T-helper 17 cell (primary cell): Measurements from ENCODE around the gene SMIM36. TPM values are rescaled to one million over a fixed set of nuclear protein-coding genes. Genes with fewer than 3 reads are reported as not detected.
A peak's percentile ranks its signal among the peaks of the same experiment; 100 is the strongest.

Experiments used
- ATAC-seq: fragments of 150-1000 bp; cut with Tn5 transposase; 2 replicates; pipeline ENCODE4 v1.10.0; 2021; ENCODE audit warnings: mild to moderate bottlenecking, moderate library complexity
- DNase-seq, 3 donors: peaks; one replicate each; pipeline versions ENCODE4 v3.0.0 to v3.0.0-alpha.2; 2020 to 2021
- H3K9me3 ChIP-seq: one replicate; pipeline ENCODE4 v1.7.0; 2013; ENCODE audit warnings: low read length, mild to moderate bottlenecking; ENCODE audit not compliant: control insufficient read depth, poor library complexity, severe bottlenecking
- H3K27ac Mint-ChIP-seq: one replicate; pipeline ENCODE4 v1.8.0; 2022; ENCODE audit warnings: mild to moderate bottlenecking, moderate library complexity, mixed read lengths
- H3K27me3 Mint-ChIP-seq: one replicate; pipeline ENCODE4 v1.8.0; 2022; ENCODE audit warnings: mixed read lengths
- H3K36me3 Mint-ChIP-seq: one replicate; pipeline ENCODE4 v1.8.0; 2022; ENCODE audit warnings: low read depth, mixed read lengths
- H3K4me1 Mint-ChIP-seq: one replicate; pipeline ENCODE4 v1.8.0; 2022; ENCODE audit warnings: mild to moderate bottlenecking, mixed read lengths
- H3K4me3 Mint-ChIP-seq: one replicate; pipeline ENCODE4 v1.8.0; 2022; ENCODE audit warnings: mild to moderate bottlenecking, moderate library complexity, mixed read lengths
- total RNA-seq, 4 donors: library from RNA in 2 of 4; stranded (reverse) in 2 of 4; gene quantifications; one replicate each; pipeline ENCODE4 v1.2.3 and lab custom pipeline; 2022 to 2026

Gene SMIM36
- total RNA-seq, 2 donors from 2014 or later = 0.10 TPM; not detected in 1

DNA sequence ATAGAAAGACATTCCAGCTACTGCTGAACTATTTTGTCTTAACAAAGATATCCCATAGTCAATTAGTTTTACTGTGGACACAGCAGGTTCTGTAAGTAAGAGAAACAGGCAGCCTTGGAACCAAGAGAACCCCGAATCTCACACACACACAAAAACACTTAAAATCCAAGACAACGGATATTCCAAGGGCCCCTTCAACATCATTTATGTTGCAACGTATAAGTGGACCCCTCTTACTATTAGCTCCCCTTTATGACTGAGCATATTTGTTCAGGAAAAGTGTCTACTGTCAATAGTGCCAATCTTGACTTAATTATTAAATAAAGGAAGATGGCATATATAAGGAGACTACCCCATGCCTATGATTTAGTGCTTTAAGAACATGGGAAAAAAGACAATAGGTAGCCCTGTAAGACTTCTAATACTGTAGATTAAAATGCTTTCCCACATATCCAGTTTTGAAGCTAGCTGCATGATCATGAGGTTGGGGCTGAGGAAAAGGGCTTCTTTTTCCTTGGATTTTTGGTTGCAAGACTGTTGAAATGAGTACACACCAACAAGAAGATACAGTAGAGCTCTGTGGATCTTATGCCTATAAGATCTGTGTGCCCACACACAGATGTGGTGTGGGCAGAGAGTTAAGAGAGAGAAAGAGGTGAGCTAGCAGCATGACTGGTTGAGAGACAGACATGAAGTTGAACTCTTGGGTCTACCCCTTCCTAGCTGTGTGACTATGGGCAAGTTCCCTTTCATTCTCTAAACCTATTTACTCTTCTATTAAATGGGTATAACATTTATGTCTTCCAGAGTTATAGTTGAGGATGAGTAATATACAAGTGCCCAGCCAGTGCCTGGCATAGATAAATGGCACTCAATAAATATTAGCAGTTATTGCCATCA, 92.6 kb downstream of the SMIM36 start:
- Mint-ChIP-seq H3K4me1 (peaks cover 47% of the 10 kb centered on the region), H3K27ac (peak overlapping the region; percentile 91), H3K4me3 (peak overlapping the region; percentile 93), H3K27me3 (peaks cover 8% of the 10 kb centered on the region), H3K36me3 (peaks cover 3% of the 10 kb centered on the region)
- DNase-seq = no peak
- no peak for ATAC-seq
- no peaks in the 10 kb centered on the region for H3K9me3 ChIP-seq

DNA sequence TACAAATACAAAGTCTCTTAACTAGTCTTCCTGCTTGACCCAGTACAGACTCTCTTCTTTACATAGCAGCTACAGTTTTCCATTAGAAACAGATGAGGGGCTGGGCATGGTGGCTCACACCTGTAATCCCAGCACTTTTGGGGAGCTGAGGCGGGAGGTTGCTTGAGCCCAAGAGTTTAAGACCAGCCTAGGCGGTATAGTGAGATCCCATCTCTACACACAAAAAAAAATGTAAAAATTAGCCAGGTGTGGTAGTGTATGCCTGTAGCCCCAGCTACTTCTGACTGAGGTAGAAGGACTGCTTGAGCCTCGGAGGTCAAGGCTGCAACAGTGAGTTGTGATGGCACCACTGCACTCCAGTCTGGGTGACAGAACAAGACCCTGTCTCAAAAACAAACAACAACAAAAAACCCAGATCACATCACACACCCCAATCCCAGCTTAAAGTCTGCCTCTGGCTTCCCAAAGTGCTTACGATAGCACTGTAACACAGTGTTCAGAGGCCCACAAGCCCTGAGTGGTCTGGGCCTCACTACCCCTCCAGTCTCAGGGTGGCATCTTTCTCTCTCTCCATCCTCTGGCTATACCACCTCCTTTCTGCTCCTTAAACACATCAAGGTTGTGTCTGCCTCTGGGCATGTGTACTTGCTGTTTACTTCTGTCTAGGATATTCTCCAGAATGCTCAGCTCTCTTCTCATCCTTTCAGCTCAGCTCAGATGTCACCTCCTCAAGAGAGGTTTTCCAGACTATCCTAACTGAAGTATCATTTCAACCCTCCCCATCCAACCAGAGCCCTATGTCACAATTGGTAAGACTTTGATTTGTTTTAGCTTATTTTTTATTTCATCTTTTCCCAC, 93.6 kb downstream of the SMIM36 start:
- Mint-ChIP-seq H3K27me3 (no peaks in the 10 kb centered on the region), H3K36me3 (peaks cover 3% of the 10 kb centered on the region), H3K4me3 (peak overlapping the region; percentile 3), H3K27ac (peak overlapping the region; percentile 35), H3K4me1 (peaks cover 47% of the 10 kb centered on the region)
- DNase-seq = no peak
- H3K9me3 ChIP-seq = no peaks in the 10 kb centered on the region
- ATAC-seq = no peak

DNA sequence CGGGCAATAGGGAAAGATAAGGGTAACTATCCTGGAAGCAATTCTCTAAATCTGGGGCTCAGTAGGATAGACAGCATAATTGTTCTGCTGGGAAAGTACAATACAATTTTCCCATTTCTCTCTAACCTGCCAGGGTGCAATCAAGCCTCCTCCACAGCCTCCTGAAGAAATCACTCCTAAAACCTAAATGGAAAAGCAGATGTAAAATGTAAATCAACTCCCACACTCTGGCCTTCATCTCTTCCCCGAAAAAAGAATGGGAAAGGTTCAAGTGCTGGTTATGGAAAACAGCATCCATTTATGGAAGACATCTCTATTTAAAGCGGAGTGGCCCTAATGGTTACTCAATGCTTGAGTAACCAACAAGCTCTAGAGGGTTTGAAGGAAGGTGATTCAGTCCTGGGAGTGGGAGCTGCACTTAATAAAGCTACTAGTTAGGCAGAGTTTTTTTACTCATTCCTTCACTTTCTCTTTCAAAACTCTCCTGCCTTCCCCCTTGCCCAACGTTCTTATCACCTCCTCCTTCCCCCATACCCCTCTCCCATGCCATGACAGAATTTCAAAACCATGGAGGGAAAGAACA, 94.7 kb downstream of the SMIM36 start:
- H3K9me3 ChIP-seq = no peaks in the 10 kb centered on the region
- no peak for ATAC-seq
- Mint-ChIP-seq H3K4me1 (peaks cover 43% of the 10 kb centered on the region), H3K4me3 (peak overlapping the region; percentile 13), H3K27me3 (no peaks in the 10 kb centered on the region), H3K27ac (no peak overlapping the region), H3K36me3 (peaks cover 3% of the 10 kb centered on the region)
- DNase-seq = no peak

DNA sequence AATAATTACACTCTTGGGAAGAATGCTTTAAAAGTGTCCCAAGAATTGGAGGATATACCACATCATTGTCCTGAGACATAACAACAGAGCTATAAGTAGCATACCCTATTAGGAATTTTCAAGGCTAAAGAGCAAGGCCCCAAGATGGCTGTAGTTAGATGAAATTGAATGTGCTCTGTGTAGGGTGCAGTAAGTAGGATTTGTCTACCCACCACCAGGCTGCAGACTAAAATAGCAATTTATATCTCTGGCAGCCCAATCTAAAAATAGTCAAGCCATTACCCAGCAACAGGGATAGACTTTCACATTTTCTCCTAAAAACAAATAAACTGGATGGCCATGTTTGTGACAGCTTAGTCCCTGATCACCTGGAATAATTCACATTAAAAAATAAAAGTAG, 95.3 kb downstream of the SMIM36 start:
- Mint-ChIP-seq H3K4me1 (peaks cover 42% of the 10 kb centered on the region), H3K4me3 (no peak overlapping the region), H3K36me3 (peaks cover 3% of the 10 kb centered on the region), H3K27ac (no peak overlapping the region), H3K27me3 (no peaks in the 10 kb centered on the region)
- ATAC-seq (no peak), DNase-seq (no peak)
- no peaks in the 10 kb centered on the region for H3K9me3 ChIP-seq

DNA sequence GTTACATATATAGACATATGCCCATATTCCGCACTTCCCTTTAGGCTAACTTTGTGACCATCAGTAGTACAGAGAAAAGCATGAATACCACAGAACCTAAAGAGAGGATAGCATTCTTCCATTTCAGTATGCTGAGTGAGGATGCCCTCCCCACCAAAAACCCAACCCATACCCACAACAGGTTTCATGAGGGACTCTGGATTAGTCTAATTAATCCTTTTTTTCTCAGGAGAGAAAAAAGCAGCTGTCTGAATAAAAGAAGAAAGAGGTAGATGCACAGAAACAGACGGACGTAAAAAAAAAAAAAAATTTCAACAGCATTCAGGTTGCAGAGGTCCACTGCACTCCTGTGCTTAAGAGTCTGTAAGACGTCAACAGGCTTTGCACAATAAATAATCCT, 96.3 kb downstream of the SMIM36 start:
- no peak for DNase-seq
- no peak for ATAC-seq
- Mint-ChIP-seq H3K4me3 (no peak overlapping the region), H3K4me1 (peaks cover 36% of the 10 kb centered on the region), H3K36me3 (peaks cover 3% of the 10 kb centered on the region), H3K27me3 (no peaks in the 10 kb centered on the region), H3K27ac (peak overlapping the region; percentile 66)
- no peaks in the 10 kb centered on the region for H3K9me3 ChIP-seq

DNA sequence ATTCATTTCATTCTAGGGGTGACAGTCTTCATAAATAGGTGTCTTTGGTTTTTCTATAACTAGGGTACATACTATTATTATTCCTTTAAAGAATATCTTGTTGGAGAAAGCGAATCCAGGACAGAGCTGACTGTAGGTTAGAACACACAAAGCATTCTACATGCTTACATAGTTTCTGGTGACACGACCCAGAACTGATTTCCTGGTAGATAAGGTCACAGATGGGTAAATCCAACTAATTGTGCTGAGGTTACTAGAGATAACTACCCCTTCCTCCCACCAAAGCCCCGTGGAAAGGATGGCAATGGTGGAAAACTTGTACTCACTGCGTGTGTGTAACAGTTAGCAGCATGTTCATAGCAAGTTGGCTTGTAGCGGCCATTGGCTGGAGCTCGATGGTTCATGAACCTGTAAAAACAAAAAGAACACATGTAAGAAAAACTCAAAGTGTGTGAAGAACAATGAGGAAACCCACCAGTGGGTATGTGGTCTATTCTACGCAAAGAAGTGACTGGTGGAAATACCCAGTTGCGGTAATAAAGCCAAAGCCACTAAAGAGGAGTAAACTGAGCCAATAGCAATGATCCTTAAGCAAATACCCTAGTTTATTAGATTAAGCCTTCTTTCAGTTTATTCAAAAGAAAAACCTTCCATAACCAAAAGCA, 97.3 kb downstream of the SMIM36 start:
- H3K9me3 ChIP-seq = no peaks in the 10 kb centered on the region
- no peak for DNase-seq
- peak; percentile 84 for ATAC-seq
- peaks cover 25% of the 10 kb centered on the region for H3K4me1 Mint-ChIP-seq
- H3K36me3 Mint-ChIP-seq = peaks cover 3% of the 10 kb centered on the region
- H3K27me3 Mint-ChIP-seq = no peaks in the 10 kb centered on the region
- H3K27ac Mint-ChIP-seq = peak overlapping the region; percentile 66
- peak overlapping the region; percentile 7 for H3K4me3 Mint-ChIP-seq

DNA sequence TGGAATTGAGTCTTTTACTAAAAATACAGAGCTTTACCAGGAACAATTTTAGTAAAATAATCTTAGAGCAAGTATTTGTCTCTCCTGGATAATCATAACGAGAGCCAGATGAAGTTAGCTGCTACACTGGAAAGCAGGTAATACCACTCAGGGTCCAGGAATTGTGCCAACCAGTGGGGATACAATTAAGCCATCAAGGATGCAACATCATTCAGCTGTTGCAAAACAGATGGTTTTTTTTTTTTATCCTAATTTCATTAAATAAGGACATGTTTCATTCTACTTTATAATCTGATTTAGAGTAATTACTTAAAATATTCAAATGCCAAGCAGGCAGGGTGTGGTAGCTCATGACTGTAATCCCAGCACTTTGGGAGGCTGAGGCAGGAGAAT, 99.8 kb downstream of the SMIM36 start:
- peaks cover 10% of the 10 kb centered on the region for H3K4me1 Mint-ChIP-seq
- H3K27me3 Mint-ChIP-seq = no peaks in the 10 kb centered on the region
- H3K36me3 Mint-ChIP-seq = peaks cover 6% of the 10 kb centered on the region
- DNase-seq (no peak), ATAC-seq (no peak)
- no peaks in the 10 kb centered on the region for H3K9me3 ChIP-seq
- no peak overlapping the region for H3K4me3 Mint-ChIP-seq
- H3K27ac Mint-ChIP-seq = no peak overlapping the region

DNA sequence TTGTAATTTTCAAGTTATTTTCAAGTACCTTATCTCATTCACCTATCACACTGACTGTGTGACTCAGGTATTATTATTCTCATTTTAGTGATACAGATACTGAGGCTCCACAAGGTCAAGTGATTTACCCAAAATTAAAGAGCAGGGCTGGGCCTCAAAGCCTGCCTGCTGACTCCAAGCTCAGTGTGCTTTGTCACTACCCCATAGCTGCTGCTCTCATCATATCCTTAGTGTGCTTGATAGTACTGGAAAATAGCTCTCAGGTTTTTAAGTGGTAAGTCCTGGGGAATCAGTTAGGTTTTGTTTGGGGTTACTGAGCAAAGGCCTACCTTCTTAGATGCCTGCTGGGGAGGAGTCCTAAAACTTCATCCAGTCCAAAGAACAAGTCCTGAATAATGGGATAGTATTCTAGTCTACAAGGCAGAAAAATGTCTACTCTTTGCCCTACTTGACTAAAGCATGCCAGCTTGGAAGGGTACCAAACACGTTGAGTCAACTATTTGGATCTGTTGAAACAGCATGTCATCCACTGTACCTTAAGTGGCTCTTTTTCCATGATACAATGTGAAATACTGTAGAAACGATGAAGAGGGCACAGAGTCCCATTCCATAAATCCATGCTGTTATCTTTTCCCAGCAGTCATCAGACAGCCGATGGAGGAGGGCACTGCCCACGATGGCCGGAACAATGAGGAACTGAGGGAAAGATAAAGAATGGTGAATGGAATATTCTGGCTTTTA, 100.4 kb downstream of the SMIM36 start:
- DNase-seq = no peak
- H3K36me3 Mint-ChIP-seq = peaks cover 6% of the 10 kb centered on the region

DNA sequence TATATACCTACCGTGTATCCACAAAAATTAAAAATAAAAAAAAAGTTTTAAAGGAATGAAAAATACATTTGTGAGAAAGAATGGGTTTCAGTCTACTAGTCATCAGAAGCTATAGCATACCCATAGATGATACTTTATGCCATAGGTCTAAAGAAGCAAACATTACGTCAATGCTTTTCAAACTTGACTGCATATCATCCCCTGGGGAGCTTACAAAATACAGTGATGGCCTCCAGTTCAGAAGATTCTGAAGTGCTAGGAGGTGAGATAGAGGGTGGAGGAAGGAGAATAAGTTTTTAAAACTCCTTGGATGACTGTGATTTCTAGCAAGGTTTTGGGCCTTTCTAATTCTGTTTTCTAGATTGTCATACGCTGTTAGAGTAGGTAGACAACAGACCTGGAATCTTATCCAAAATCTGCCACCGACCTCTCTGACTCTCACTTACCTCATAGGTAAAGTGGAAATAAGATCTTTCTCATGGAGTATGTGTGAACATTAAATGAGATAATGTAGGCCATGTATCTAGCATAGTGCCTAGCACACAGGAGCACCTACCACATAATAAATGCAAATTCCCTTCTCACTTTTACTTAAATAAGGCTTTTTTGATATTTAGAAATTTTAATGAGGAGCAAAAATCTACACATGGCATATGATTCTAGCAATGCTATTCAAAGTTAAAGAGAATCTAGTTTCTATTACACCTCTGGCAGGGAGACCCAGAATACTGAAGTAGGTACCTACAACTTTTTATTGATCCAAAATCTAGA, 102.0 kb downstream of the SMIM36 start:
- DNase-seq = no peak
- ATAC-seq = no peak
- H3K27me3 Mint-ChIP-seq = no peaks in the 10 kb centered on the region
- H3K4me1 Mint-ChIP-seq = peaks cover 3% of the 10 kb centered on the region
- H3K9me3 ChIP-seq = no peaks in the 10 kb centered on the region
- peaks cover 6% of the 10 kb centered on the region for H3K36me3 Mint-ChIP-seq
- H3K27ac Mint-ChIP-seq = no peak overlapping the region
- no peak overlapping the region for H3K4me3 Mint-ChIP-seq

More for the DNA sequence above, 100.4 kb downstream of the SMIM36 start:
- Mint-ChIP-seq H3K4me1 (peaks cover 9% of the 10 kb centered on the region), H3K27ac (no peak overlapping the region), H3K27me3 (no peaks in the 10 kb centered on the region), H3K4me3 (no peak overlapping the region)
- no peak for ATAC-seq
- H3K9me3 ChIP-seq = no peaks in the 10 kb centered on the region

DNA sequence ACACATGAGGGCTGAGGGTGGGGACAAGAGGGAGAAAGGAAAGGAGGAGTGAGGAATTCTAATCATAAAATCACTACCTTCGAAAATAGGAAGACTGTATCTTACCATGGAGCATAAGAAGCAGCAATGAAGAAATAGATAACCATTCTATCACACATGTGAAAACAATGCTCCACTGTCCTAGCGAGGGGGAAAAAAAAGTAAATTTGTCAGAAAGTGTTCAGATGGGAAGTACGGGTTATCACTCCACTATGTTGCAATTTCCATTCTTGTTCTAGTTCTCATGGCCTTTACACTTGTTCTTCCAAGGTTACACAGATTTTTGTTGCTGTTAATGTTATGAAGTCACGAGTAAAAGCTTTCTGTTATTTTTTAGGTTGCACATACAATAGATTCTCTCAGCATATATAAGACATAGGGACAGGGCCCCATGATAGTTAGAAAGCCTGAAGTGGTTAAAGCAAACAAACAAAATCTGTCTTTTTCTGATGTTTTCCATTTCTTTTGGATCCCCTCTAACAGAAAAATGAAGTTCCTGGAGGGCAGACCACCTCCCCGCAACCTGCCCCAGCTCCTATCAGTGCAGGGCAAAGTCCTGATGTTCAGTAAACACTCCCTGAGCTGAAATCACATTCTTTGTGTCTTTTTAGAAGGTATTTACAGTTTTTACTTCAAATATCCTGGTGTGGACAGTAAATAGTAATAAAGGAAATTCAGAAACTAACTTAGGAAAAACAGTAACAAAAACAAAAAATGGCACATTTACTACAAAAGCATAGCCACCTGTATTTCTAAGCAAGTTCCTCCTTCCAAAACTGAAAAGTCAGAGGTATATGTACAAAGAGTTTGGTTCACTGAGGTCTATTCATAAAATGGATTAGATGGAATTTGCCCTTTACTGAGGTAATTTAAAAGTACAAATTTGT, 103.3 kb downstream of the SMIM36 start:
- Mint-ChIP-seq H3K36me3 (peaks cover 9% of the 10 kb centered on the region), H3K27ac (peak overlapping the region; percentile 21), H3K27me3 (no peaks in the 10 kb centered on the region), H3K4me3 (no peak overlapping the region), H3K4me1 (peaks cover 2% of the 10 kb centered on the region)
- DNase-seq = no peak
- H3K9me3 ChIP-seq = no peaks in the 10 kb centered on the region
- no peak for ATAC-seq

DNA sequence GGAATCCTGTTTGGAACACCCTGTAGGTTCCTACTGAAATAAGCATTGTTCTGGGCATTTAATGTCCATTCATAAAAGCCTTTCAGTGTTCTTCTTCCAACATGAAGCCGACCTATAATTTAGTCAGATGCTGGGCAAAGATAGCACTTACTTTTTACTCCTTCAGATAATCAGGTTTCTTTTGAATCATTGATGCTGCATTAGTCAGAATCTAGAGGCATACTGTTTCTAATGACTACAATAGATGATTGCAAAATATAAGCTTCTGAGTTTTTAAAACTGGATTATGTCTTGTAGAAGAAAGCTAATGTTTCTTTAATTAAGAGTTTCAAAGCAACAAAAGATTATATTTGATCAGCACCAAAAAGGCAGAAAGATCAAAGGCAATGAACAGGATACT, 105.7 kb downstream of the SMIM36 start:
- Mint-ChIP-seq H3K27ac (no peak overlapping the region), H3K4me1 (peaks cover 2% of the 10 kb centered on the region), H3K4me3 (no peak overlapping the region), H3K36me3 (peaks cover 12% of the 10 kb centered on the region), H3K27me3 (no peaks in the 10 kb centered on the region)
- no peak for ATAC-seq
- no peak for DNase-seq
- H3K9me3 ChIP-seq = no peaks in the 10 kb centered on the region
